ENCODE measurements around the gene AREG. TPM values are rescaled to one million over a fixed set of nuclear protein-coding genes. Genes with fewer than 3 reads are reported as not detected.
"Not testable (repeated sequence)": the region's sequence is repeated elsewhere in the genome, so short reads cannot be mapped to it uniquely, and the experiment has no call there.

The AREG gene
- total RNA-seq, 1 experiment from 2014 or later: 203 TPM

DNA sequence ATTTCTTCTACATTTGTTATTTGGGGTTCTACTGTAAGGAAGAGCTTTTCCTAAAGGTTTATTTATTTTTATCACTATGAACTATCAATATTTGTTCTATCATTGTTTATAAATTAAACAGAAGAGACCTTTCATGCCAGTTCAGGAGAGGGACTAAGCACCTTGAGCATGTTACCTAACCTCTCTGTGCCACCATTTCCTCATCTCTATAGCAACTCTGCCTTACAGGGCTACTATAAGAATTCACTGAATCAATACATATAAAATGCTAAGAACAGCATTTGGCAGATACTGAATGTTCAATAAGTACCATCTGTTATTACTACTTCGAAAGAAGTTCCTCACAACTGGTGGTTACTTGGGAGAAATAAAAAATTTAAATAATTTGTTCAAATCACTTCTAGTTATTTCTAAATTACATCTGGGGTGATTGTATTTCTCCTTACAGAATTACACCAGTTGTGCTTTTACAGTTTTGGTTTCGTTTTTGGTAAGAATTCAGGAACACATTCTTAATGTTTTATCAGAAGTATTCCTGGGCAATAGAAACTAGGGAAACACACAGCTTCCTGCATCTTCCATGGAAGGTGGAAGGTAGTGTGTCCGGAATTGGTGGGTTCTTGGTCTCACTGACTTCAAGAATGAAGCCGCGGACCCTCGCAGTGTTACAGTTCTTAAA lies 47.0 kb upstream of the AREG start:
- Histone ChIP-seq H3K36me3 (ENCODE audit: low read depth, low read length) (no peaks in the 10 kb centered on the region), H3K4me3 (ENCODE audit: low read length) (peak overlapping the region; percentile 70), H3K9me2 (replicated peaks; ENCODE audit: low read length) (no peaks in the 10 kb centered on the region), H3K27me3 (ENCODE audit: low read length) (no peaks in the 10 kb centered on the region), H3K27ac (ENCODE audit: low read length) (peak overlapping the region; percentile 33), H3F3A (ENCODE audit: low read length, unreplicated experiment) (peaks cover 4% of the 10 kb centered on the region), H3K79me2 (ENCODE audit: low read length) (no peaks in the 10 kb centered on the region), H3K9me3 (ENCODE audit: low read length) (no peaks in the 10 kb centered on the region), H3K4me1 (ENCODE audit: insufficient read depth, low read length) (peaks cover 29% of the 10 kb centered on the region), H2AFZ (ENCODE audit: low read length) (peak overlapping the region; percentile 63), H3K4me2 (ENCODE audit: low read length) (peak overlapping the region; percentile 83), H4K20me1 (ENCODE audit: low read length) (no peaks in the 10 kb centered on the region), H3K9ac (ENCODE audit: low read length) (peak overlapping the region; percentile 83)
- ChIA-PET POLR2A (ENCODE audit: unreplicated experiment) (interaction anchor here (0.6 kb wide), 1 partner anchor 9 kb away, joined by 4 read pairs; no protein-coding TSS in a partner anchor), CTCF (no interaction called here)
- BruUV-seq (replicated peaks): TSS peak; percentile 99
- ATAC-seq: peak; percentile 43
- TF ChIP-seq EZH2 (IDR thresholded peaks at IDR 0.05; ENCODE audit: low read length, unreplicated experiment) (no peak), CTCF (conservative IDR thresholded peaks at IDR 0.05; ENCODE audit: low read depth, low read length) (no peak), EZH2phosphoT487 (IDR thresholded peaks at IDR 0.05; ENCODE audit: borderline replicate concordance, low read length) (no peak)
- peak; percentile 23 for DNase-seq
- intact Hi-C loops (cut with micrococcal nuclease): loop anchor here (5.0 kb wide), 2 partner anchors 49 to 134 kb away; partner anchors contain the start of gene AREG

DNA sequence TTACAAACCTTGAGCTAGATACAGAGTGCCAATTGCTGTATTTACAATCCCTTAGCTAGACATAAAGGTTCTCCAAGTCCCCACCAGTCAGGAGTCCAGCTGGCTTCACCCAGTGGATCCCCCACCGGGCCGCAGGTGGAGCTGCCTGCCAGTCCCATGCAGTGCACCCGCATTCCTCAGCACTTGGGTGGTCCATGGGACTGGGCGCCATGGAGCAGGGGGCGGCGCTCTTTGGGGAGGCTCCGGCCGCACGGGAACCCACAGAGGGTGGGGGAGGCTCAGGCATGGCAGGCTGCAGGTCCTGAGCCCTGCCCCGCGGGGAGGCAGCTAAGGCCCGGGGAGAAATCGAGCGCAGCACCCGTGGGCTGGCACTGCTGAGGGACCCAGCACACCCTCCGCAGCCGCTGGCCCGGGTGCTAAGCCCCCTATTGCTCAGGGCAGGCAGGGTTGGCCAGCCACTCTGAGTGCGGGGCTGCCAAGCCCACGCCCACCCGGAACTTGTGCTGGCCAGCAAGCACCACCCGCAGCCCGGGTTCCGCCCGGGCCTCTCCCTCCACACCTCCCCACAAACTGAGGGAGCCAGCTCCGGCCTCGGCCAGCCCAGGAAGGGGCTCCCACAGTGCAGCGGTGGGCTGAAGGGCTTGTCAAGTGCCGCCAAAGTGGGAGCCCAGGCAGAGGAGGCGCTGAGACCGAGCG lies 45.9 kb upstream of the AREG start:
- H3K27ac ChIP-seq (ENCODE audit: low read length); H3K27me3 ChIP-seq (ENCODE audit: low read length); H3K9ac ChIP-seq (ENCODE audit: low read length); ATAC-seq; BruUV-seq (replicated peaks); H3F3A ChIP-seq (ENCODE audit: low read length, unreplicated experiment); CTCF ChIA-PET; H3K79me2 ChIP-seq (ENCODE audit: low read length); H3K36me3 ChIP-seq (ENCODE audit: low read depth, low read length); DNase-seq; H3K9me2 ChIP-seq (replicated peaks; ENCODE audit: low read length); H3K4me3 ChIP-seq (ENCODE audit: low read length); H3K9me3 ChIP-seq (ENCODE audit: low read length); H4K20me1 ChIP-seq (ENCODE audit: low read length): not testable (repeated sequence)
- H3K4me1 ChIP-seq (ENCODE audit: insufficient read depth, low read length): peaks cover 29% of the 10 kb centered on the region
- 0 out of 2 replicates have a peak overlapping the region, but pooled peaks have one; percentile 63 for H2AFZ ChIP-seq (ENCODE audit: low read length)
- POLR2A ChIA-PET (ENCODE audit: unreplicated experiment): interaction anchor here (0.6 kb wide), 3 partner anchors 46 to 264 kb away, joined by 3 read pairs; no protein-coding TSS in a partner anchor
- intact Hi-C loops (cut with micrococcal nuclease): loop anchor here (5.0 kb wide), 2 partner anchors 48 to 133 kb away; partner anchors contain the start of gene AREG
- H3K4me2 ChIP-seq (ENCODE audit: low read length): peak overlapping the region; percentile 83; the same call in 1 of the 2 replicates

- Histone ChIP-seq H3K4me1 (ENCODE audit: insufficient read depth, low read length) (peaks cover 18% of the 10 kb centered on the region), H3F3A (ENCODE audit: low read length, unreplicated experiment) (no peaks in the 10 kb centered on the region), H3K9me3 (ENCODE audit: low read length) (no peaks in the 10 kb centered on the region), H3K4me2 (ENCODE audit: low read length) (no peak overlapping the region), H3K9ac (ENCODE audit: low read length) (no peak overlapping the region), H2AFZ (ENCODE audit: low read length) (no peak overlapping the region), H3K36me3 (ENCODE audit: low read depth, low read length) (no peaks in the 10 kb centered on the region), H3K9me2 (replicated peaks; ENCODE audit: low read length) (no peaks in the 10 kb centered on the region), H3K4me3 (ENCODE audit: low read length) (no peak overlapping the region), H3K79me2 (ENCODE audit: low read length) (no peaks in the 10 kb centered on the region), H3K27ac (ENCODE audit: low read length) (no peak overlapping the region), H4K20me1 (ENCODE audit: low read length) (no peaks in the 10 kb centered on the region), H3K27me3 (ENCODE audit: low read length) (no peaks in the 10 kb centered on the region)
- BruUV-seq (replicated peaks): no TSS peak
- CTCF ChIA-PET: no interaction called here
- POLR2A ChIA-PET (ENCODE audit: unreplicated experiment): interaction anchor here (0.8 kb wide), 1 partner anchor 44 kb away, joined by 4 read pairs; the partner anchor contains the start of gene AREG
- intact Hi-C loops (cut with micrococcal nuclease): no loop called here
- no peak for TF ChIP-seq EZH2 (IDR thresholded peaks at IDR 0.05; ENCODE audit: low read length, unreplicated experiment)
- no peak for TF ChIP-seq CTCF (conservative IDR thresholded peaks at IDR 0.05; ENCODE audit: low read depth, low read length)
- no peak for TF ChIP-seq EZH2phosphoT487 (IDR thresholded peaks at IDR 0.05; ENCODE audit: borderline replicate concordance, low read length)
- ATAC-seq: no peak
- DNase-seq: no peak
Measured at GRCh38 chr4:74400395-74400794, 44.5 kb upstream of the AREG start.

Measured in PC-3 (cell line).